CD4-positive, alpha-beta T cell treated with Interleukin-4 for 1 hour (primary cell): ENCODE results near the gene ACOT13.
A peak's percentile ranks its signal among the peaks of the same experiment; 100 is the strongest.
"Not testable (repeated sequence)": the region's sequence is repeated elsewhere in the genome, so short reads cannot be mapped to it uniquely, and the experiment has no call there.

Source experiments
- DNase-seq, 2 donors: peaks; one replicate each; pipeline ENCODE4 v3.0.0-alpha.2; 2020 to 2022

Gene ACOT13

DNA sequence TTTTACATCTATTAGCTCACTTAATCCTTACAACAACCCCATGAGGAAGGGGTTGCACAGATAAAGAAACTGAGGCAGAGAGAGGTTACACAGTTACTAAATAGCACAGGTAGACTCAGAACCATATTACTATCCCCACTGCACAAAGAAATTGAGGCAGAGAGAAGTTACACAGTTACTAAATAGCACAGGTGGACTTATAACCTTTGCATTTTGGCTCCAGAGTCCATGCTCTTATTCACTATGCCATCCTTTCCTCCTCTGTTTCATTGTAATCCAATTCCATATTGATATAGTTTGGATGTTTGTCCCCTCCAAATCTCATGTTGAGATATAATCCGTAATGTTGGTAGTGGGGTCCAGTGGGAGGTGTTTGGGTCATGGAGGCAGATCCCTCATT lies 3.7 kb upstream of the ACOT13 start:
- DNase-seq = no peak

DNA sequence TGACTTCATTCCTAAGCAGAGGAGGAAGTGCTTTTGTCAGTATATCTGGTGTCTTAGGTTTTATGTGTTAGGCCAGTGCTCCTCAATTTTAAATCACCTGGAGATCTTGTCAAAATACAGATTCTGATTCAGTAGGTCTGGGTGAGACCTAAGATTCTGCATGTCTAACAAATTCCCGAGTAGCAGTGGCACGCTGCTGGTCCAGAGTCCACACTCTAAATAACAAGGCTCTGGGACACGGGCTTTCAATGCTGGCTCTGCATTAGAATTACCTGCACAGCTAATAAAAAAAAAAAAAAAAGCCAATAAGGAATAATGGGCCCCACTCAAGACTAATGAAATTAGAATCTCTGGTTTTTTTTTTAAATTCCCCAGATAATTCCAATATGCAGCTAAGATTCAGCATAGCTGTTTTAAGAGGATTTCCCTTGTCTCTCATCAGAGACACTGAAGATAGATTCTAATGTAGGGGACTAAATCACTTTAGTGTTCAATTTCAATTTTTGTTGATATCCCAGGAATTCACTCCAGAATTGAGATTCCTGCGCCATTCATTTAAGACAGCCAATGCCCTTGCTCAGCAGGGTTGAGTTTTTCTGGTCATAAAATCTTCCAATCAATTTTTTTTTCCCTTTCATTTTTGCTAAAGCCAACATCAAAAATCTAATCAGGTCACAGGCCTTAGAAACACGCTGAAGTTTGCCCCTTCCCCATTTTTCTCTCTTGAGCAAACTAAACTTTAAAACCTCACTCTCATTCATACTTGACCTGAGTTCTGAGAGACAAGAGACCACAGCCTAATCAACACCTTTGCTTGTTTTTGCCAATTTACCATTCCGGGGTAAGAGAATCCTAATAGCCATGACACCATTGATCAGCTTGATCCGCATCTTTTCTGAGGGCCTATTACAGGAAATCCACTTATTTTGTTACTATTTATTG lies 2.6 kb upstream of the ACOT13 start:
- no peak for DNase-seq

DNA sequence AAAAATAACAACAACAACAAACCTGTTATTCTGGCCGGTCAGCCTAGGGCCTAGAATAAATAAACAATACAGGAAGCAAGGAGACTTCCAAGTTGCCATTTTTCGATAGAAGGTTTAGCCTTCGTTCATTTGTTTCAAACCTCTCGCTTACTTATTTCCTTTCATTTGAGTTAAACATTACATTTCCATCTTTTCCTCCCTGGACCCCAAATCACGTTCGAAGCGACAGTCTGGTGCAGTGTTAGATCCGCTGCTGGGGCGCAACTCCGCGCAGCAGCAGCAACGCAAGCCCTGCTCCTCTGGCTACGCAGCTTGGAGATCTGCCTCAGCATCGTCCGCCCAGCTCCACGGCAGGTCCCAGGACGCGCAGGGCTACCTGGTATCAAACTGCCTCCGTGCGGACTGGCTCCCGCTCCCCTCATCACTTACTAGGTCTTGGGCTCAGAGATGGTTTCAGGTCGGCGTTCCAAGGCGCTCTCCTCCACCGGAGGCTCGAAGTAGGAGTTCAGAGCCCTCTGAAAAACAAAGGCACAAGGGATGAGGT lies 708 bp upstream of the ACOT13 start:
- peak in 1 of 2 donors; percentile 35 for DNase-seq

DNA sequence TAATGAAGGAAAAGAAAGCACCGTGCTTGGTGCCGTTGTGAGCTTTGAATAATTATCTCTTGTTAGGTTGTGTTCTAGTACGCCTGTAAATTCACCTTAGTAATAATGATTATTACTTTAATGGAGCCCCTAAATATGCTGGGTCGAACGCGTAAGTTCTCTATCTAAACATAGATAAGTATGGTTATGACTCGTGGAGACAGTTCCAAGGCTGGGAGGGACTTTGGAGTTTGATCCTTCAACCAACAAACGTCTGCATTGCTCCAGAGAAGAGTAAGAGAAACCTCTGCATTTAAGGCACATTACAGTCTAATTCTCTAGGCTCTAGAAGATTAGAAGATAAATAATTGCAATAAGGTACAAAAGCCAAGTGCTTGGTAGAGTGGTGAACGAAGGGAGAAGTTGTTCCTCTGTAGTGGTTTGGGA lies 514 bp downstream of the ACOT13 start:
- peak in 1 of 2 donors; percentile 18 for DNase-seq

DNA sequence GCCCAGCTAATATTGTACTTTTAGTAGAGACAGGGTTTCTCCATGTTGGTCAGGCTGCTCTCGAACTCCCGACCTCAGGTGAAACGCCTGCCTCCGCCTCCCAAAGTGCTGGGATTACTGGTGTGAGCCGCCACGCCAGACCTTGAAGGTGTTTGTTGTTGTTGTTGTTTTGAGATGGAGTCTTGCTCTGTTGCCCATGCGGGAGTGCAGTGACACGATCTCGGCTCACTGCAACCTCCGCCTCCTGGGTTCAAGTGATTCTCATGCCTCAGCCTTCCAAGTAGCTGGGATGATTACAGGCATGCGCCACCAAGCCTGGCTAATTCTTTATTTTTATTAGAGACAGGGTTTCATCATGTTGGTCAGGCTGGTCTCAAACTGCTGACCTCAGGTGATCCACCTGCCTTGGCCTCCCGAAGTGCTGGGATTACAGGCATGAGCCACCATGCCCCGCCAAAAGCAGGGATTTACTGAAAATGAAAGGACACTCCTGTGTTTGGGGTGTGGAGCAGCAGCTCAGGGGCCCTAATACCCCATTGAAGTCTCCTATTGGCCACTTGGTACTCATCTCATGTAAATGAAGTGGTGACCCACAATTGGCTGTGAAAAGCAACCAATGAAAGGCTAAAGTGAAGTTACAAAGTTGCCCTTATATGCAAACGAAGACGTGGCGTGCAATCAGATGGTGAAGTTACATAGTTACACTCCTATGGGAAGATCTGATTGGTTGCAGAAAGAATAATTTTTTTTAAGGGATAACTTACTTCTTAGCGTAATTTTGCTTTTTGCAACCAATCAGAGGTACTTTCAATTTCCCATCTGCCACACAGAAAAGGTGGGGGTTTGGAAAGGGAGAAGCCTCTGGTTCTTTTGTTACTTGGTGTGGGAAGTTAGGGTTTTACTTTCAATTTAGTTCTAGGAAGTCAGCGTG lies 1.5 kb downstream of the ACOT13 start:
- DNase-seq = not testable (repeated sequence)

DNA sequence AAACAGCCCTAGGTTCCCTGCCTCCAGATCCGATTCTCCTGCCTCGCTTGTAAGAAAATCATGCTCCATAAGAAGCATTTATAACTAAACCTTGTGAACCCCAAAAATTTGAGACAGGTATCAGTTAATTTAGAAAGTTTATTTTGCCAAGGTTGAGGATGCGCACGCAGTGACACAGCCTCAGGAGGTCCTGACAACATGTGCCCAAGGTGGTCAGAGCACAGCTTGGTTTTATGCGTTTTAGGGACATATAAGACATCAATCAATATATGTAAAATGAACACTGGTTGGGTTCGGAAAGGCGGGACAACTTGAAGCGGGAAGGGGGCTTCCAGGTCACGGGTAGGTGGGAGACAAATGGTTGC lies 2.1 kb downstream of the ACOT13 start:
- no peak for DNase-seq

DNA sequence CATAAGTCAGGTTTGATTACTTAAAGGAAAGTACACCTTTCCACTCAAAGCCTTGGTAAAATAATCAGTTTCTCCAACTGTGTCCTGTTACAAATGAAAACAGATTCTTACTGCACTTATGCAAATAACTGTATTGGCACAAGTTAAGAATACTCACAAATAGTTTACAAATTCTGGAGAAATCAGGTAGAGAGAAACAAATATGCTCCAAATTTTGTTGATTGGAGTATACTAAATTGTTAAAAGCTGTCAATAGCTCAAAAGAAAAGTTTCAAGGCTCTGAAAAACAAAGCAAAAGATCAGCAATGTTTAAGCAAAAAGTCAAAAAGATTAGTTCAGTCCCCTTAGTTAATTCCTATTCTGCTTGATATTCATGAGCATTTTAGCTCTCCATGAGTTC lies 3.6 kb downstream of the ACOT13 start:
- not testable (repeated sequence) for DNase-seq

DNA sequence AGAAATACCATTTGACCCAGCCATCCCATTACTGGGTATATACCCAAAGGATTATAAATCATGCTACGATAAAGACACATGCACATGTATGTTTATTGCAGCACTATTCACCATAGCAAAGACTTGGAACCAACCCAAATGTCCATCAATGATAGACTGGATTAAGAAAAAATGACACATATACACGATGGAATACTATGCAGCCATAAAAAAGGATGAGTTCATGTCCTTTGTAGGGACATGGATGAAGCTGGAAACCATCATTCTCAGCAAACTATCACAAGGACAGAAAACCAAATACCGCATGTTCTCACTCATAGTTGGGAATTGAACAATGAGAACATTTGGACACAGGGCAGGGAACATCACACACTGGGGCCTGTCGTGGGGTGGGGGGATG lies 4.2 kb downstream of the ACOT13 start:
- not testable (repeated sequence) for DNase-seq

DNA sequence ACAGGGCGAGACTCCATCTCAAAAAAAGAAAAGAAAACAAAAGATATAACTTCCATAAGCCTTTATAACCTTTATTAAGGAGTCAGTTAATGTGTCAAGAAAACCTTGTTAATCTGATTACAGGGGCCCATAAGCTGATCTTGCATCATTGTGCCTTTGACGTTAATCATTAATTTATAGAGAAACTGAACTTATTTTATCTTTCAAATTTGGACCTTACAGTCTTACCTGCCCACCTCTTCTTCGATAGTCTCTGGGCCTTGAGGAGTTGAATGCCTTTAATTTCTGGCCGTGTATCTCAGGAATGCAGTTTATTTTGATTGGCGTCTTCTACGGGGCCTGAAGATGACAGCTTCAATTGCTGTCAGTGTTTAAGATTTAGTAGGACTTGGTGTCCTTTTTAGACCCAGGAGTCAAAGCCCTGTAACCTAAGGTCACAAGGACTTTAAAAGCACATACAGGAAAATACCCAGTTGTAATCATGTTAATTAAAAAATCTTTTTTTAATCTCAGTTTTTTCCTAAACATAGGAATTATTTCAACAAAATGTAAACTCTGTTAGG lies 5.8 kb downstream of the ACOT13 start:
- DNase-seq = no peak

DNA sequence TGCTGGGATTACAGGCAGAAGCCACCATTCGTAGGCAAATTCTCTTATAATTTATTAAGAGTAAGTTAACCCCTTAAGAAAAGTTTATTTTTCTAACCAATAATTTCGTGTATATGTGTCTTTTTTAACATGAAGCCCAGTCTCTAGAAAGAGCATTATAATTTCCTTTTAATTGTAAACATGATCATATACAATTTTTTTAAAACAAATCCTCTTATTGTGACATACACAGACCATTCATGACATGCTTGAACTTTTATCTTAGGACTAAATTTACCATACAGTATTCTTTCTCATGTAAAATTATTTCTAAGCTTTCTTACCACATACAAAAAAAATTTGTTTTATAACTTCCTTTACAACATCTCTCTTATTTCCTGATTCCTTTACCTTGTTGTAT lies 6.7 kb downstream of the ACOT13 start:
- no peak for DNase-seq

DNA sequence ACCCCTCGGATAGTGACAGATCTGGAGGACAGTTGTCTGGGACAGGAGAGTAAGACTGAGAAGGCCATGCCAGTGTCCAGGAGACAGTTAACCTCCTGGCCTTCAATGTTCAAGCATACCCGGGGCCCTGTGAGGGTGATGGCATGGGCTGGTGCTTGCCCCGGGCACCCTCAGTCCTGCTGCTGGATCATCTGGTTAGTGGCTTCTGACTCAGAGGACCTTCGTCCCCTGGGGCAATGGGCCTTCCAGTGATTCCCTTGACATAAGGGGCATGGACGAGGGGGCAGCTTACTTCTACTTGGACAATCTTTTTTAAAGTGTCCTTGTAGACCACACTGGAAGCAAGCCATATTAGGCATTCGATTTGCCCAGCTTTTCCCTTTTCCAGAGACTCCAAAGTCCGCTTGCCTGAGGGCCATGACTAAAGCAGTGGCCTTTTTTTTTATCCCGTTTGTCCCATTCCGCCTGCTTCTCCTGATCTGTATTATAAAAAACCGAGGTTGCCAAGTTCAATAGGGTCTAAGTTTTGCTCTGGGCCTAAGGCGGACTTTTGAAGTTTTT lies 12.0 kb downstream of the ACOT13 start:
- DNase-seq = not testable (repeated sequence)

DNA sequence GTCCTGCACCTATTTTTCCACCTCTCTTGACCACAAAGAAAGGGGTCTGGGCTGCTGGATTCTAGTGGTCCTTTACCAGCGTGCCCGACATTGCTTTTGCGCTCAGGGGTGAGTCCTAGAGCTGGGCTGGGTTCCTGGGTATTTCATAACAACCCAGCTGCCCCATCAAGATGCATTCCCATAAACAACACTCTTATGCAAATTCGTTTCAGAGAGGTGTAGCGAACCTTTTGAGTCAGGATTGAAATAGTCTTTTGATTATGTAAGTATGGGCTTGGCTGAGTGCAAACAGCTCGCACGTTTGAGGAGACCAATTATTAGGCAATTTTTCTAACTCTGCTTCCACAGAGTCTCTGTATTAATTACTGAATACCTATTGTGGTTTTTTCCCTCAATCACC lies 13.7 kb downstream of the ACOT13 start:
- DNase-seq = no peak

DNA sequence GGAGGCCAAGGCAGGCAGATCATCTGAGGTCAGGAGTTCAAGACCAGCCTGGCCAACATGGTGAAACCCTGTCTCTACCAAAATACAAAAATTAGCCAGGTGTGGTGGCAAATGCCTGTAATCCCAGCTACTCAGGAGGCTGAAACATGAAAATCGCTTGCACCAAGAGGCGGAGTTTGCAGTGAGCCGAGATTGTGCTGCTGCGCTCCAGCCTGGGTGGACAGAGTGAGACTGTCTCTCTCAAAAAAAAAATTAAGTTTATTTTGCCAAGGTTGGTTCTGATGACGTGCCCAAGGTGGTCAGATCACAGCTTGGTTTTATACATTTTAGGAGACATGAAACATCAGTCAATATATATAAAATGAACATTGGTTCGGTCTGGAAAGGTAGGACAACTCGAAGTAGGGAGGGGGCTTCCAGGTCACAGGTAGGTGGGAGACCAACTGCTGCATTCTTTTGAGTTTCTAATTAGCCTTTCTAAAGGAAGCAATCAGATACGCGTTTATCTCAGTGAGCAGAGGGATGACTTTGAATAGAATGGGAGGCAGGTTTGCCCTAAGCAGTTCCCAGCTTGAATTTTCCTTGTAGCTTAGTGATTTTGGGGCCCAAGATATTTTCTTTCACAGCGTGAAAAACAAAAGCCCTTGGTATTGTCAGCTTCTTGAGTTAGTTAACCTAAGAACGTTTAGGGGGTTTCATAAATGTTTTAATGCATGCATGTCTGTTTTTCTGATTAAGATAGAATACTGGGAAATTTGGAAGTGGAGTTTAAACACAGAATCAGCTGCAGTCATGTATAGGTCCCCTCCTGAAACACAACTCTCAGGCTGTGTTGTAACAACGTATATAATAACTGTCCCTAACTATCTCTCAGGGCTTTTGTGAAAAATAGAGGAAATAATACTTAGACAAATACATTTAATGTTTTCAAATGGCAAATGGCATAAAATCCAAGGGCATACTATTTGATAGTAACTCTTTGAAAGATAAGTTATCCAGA lies 16.7 kb downstream of the ACOT13 start:
- no peak for DNase-seq

DNA sequence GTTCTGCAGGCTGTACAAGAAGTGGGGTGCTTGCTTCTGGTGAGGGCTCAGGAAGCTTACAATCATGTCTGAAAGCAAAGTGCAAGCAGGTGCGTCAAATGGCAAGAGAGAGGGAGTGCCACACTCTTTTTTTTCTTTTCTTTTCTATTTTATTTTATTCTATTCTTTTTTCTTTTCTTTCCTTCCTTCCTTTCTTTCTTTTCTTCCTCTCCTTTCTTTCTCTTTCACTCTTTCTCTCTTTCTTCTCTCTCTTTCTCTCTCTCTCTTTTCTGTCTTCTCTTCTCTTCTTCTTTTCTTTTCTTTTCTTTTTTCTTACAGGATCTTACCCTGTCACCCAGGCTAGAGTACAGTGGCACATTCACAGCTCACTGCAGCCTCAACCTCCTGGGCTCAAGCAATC lies 19.5 kb downstream of the ACOT13 start:
- DNase-seq = no peak

DNA sequence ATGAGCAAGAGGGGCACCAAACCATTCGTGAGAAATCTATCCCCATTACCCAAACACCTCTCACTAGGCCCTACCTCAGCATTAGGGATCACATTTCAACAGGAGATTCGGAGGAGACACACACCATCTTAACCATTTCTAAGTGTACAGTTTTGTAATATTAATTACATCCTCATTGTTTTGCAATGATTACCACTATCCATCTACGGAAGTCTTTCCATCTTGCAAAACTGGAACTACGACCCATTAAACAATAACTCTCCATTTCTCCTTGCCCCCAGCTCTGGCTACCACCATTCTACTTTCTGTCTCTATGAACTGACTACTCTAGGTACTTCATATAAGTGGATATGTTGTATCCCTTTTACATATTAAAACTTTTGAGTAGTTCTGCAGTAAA lies 20.1 kb downstream of the ACOT13 start:
- no peak for DNase-seq

DNA sequence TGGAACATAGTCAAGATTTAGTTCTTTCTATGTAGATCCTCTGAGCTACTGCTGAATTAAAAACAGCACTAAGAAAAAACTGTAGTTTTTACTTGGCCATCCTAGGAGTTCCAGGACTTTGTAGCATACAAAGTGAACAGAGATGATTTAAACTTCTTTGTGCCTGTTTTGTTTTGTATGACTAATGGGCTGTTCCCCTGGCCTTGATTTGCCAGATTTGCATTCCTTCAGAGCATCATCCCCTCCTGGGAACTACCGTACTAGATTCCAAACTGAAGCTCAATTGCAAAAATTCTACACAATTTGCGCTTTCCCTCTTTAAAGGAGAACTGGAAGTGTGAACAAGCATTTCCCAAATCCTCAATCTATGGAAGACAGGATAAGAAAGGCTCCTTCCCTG lies 23.1 kb downstream of the ACOT13 start:
- no peak for DNase-seq

DNA sequence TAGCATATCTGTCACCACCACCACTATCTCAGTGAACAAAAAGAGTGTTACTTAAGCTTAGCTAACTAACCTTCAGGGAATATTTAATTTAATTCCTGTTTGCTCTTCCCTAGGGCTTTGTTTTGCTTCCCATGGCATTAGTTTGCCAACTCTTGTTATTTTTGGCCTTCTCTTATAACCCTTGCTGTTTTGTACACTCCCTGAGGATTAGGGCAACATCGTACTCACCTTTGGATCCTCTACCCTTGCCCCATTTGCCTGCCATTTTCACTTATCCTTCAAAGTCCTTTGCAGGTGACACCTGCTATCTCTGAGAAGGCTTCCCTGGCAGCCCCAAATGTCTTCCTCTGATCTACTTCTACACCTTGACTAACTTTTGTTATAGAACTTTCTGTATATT lies 23.7 kb downstream of the ACOT13 start:
- DNase-seq = no peak

DNA sequence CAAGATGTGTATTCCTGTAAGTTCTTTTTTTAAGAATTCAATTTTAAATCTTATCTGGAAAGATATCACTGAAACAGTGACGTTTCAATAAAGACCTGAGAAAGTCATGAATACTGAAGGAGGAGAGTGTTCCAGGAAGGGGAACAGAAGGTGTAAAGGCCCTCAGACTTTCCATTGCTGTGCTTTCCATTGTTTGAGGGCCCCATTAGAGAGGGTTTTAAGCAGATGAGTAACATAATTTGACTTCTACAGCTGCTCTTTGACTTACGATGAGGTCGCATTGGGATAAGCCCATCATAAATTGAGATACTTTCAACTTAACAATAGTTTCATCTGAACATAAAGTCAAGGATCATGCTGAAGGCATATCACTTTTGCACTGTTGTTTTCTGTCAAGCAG lies 24.7 kb downstream of the ACOT13 start:
- DNase-seq = no peak

DNA sequence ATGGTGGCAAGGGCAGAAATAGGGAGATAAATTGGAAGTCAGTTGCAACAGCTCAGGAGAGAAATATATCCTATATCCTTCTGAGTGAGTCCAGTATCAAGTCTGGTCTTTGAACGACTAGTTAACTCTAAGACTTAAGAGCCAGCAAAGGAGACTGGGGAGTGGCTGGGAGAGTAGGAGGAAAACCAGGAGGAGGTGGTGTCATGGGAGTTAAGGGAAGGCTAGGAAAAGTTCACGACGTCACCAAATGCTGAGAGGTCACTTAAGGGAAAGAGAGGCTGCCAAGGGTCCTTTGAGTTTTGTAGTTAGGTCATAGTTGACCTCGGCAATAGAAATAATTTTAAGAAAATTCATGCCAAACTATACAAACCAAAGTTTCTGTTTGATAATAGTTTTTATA lies 25.1 kb downstream of the ACOT13 start:
- no peak for DNase-seq

DNA sequence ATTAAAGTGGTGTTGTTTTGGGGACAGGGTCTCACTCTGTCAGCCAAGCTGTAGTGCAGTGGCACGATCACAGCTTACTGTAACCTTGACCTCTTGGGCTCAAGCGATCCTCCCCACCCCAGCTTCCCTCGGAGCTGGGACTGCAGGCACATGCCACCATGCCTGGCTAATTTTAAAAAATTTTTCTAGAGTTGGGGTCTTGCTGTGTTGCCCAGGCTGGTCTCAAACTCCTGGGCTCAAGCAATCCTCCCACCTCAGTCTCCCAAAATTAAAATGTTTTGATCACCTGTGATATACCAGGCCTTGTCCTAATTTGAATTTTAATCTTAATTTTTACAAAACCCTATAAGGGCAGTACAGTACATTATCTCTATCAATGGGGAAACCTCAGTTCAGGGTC lies 25.5 kb downstream of the ACOT13 start:
- DNase-seq = no peak

DNA sequence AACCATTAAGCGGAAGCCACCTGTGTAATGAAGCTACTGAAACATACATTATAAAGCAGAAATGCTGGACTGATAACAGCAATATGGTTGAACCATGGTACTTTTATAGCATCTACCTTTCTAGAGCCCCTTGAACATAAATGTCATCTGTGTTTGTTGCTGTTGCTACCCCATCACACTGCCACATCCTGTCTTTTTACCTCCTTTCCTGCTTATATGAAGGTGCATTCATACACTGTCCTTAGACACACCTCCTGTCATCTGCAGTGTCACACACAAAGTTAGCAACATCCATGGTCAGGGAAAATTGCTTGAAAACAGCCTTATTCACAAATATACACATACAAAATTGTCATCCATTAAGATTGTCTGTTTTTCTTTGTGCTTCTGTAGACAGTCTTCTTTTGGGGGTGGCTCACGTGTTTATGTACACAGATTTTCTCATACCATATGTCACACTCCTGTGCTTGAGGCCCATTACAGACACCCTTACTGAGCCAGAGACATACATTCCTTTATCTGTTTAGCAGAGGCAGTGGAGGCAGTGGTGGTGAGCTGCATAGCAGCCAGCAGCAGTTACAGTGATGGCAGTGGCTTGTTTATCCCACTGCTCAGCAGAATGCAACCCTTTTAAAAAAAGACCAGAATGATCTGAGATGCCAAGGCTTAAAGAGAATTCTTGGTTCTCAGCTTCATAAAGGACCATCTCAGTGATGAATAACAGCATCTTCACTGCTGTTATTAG lies 26.1 kb downstream of the ACOT13 start:
- DNase-seq = no peak
